DOHH2 (cell line): ENCODE measurements around the gene PLPPR1.

Experiments used
- H3F3A ChIP-seq: fragments of 200-600 bp; sonication (generic), shearing (Covaris generic); 2 replicates; pipeline ENCODE4 v1.6.0; 2016; ENCODE audit warnings: antibody characterized with exemption, mild to moderate bottlenecking; ENCODE audit not compliant: control insufficient read depth, insufficient read depth
- H3K27ac ChIP-seq: fragments of 200-600 bp; sonication (generic); 2 replicates; pipeline ENCODE4 v1.5.1; 2014; ENCODE audit warnings: low read depth, mild to moderate bottlenecking, low read length, moderate library complexity
- H3K27me3 ChIP-seq: fragments of 200-600 bp; sonication (generic); 2 replicates; pipeline ENCODE4 v1.6.1; 2014; ENCODE audit warnings: mild to moderate bottlenecking, low read length, mixed read lengths; ENCODE audit not compliant: control insufficient read depth
- H3K36me3 ChIP-seq: fragments of 200-600 bp; sonication (generic); 2 replicates; pipeline ENCODE4 v1.6.1; 2014; ENCODE audit warnings: mild to moderate bottlenecking, low read length, moderate library complexity, mixed read lengths; ENCODE audit not compliant: control insufficient read depth
- H3K4me1 ChIP-seq: fragments of 200-600 bp; sonication (generic); 2 replicates; pipeline ENCODE4 v1.6.1; 2014; ENCODE audit warnings: mild to moderate bottlenecking, low read length, mixed read lengths; ENCODE audit not compliant: control insufficient read depth
- H3K4me2 ChIP-seq: fragments of 200-600 bp; sonication (generic); 2 replicates; pipeline ENCODE4 v1.6.0; 2014; ENCODE audit warnings: mild to moderate bottlenecking, low read length, moderate library complexity
- H3K4me3 ChIP-seq: fragments of 200-600 bp; sonication (generic); 2 replicates; pipeline ENCODE4 v1.5.1; 2014; ENCODE audit warnings: mild to moderate bottlenecking, low read length, mixed read lengths
- H3K79me2 ChIP-seq: fragments of 200-600 bp; sonication (generic); 2 replicates; pipeline ENCODE4 v1.6.1; 2014; ENCODE audit warnings: mild to moderate bottlenecking, low read length, mixed read lengths; ENCODE audit not compliant: control insufficient read depth
- H3K9me2 ChIP-seq: fragments of 200-600 bp; sonication (generic); replicated peaks from 2 replicates; pipeline ENCODE4 v1.6.1; 2014; ENCODE audit warnings: mild to moderate bottlenecking, low read length, mixed read lengths; ENCODE audit not compliant: control insufficient read depth
- H3K9me3 ChIP-seq: fragments of 200-600 bp; sonication (generic); 2 replicates; pipeline ENCODE4 v1.6.1; 2014; ENCODE audit warnings: antibody characterized with exemption, low read length, mixed read lengths; ENCODE audit not compliant: control insufficient read depth, insufficient read depth
- H4K20me1 ChIP-seq: fragments of 200-600 bp; sonication (generic); 2 replicates; pipeline ENCODE4 v1.6.0; 2014; ENCODE audit warnings: low read depth, mild to moderate bottlenecking, antibody characterized with exemption, low read length, moderate library complexity; ENCODE audit not compliant: control insufficient read depth, insufficient read depth
- EZH2phosphoT487 ChIP-seq: fragments of 200-600 bp; sonication (generic); IDR thresholded peaks from 2 replicates; pipeline ENCODE4 v1.6.1; 2017; ENCODE audit warnings: borderline replicate concordance, mild to moderate bottlenecking, antibody characterized with exemption, low read length, moderate library complexity, mixed read lengths
- TF ChIP-seq, protein P1 (sequence below): fragments of 200-600 bp; sonication (generic); IDR thresholded peaks from one replicate; pipeline ENCODE4 v1.5.1; 2014; ENCODE audit warnings: antibody characterized with exemption, mild to moderate bottlenecking, low read depth, low read length; ENCODE audit not compliant: poor library complexity, severe bottlenecking

PLPPR1 gene

DNA sequence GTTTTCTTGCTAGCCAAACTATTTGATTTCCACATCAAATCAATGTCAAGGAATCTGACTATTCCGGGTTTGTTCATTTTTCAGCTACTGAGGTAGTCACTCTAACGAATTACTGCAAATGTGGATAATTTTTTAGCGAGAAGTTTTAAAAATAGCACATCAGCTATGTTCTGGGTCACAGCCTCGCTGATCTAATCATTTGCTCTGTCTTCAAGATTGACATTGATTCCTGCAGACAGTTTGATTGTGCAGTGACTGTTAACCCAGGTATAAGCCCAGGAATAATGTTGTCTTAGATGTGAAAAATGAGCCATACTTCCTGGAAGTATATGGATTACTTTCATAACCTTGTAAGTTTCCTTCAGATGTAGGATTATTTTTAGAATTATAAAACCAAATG, 181.1 kb downstream of the PLPPR1 start:
- Histone ChIP-seq H3K4me3 (no peak overlapping the region), H4K20me1 (no peaks in the 10 kb centered on the region), H3K4me2 (no peak overlapping the region), H3K27ac (no peak overlapping the region), H3K27me3 (no peaks in the 10 kb centered on the region), H3K9me3 (no peaks in the 10 kb centered on the region), H3K79me2 (no peaks in the 10 kb centered on the region), H3F3A (no peaks in the 10 kb centered on the region), H3K9me2 (no peaks in the 10 kb centered on the region), H3K4me1 (no peaks in the 10 kb centered on the region), H3K36me3 (no peaks in the 10 kb centered on the region)
- TF ChIP-seq, protein P1, sequence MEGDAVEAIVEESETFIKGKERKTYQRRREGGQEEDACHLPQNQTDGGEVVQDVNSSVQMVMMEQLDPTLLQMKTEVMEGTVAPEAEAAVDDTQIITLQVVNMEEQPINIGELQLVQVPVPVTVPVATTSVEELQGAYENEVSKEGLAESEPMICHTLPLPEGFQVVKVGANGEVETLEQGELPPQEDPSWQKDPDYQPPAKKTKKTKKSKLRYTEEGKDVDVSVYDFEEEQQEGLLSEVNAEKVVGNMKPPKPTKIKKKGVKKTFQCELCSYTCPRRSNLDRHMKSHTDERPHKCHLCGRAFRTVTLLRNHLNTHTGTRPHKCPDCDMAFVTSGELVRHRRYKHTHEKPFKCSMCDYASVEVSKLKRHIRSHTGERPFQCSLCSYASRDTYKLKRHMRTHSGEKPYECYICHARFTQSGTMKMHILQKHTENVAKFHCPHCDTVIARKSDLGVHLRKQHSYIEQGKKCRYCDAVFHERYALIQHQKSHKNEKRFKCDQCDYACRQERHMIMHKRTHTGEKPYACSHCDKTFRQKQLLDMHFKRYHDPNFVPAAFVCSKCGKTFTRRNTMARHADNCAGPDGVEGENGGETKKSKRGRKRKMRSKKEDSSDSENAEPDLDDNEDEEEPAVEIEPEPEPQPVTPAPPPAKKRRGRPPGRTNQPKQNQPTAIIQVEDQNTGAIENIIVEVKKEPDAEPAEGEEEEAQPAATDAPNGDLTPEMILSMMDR, result no peak
- no peak for TF ChIP-seq EZH2phosphoT487

DNA sequence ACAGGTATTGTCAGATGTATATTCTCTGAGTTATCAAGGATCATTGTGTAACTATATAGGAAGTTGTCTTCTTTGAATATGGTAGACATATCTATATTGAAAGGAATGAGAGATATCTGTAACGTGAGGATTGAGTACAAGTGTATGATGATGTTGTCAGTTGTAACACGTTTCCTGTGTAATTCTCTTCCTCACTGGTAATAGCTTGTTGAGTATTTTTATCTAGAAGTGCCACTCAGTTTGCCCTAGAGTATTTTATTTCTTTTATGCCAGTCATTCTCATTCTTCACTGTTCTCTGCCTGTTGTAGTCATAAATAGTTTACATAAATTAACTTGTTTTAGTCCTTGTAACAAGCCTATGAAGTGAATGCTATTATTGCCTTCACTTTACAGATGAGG, 184.1 kb downstream of the PLPPR1 start:
- H3K4me2 ChIP-seq, result no peak overlapping the region
- H3F3A ChIP-seq, result no peaks in the 10 kb centered on the region
- H3K4me3 ChIP-seq, result no peak overlapping the region
- no peaks in the 10 kb centered on the region for H4K20me1 ChIP-seq
- TF ChIP-seq EZH2phosphoT487, result no peak
- TF ChIP-seq, protein P1, result no peak
- H3K27ac ChIP-seq, result no peak overlapping the region
- no peaks in the 10 kb centered on the region for H3K9me3 ChIP-seq
- H3K79me2 ChIP-seq, result no peaks in the 10 kb centered on the region
- H3K27me3 ChIP-seq, result no peaks in the 10 kb centered on the region
- H3K4me1 ChIP-seq, result no peaks in the 10 kb centered on the region
- no peaks in the 10 kb centered on the region for H3K36me3 ChIP-seq
- H3K9me2 ChIP-seq, result no peaks in the 10 kb centered on the region

DNA sequence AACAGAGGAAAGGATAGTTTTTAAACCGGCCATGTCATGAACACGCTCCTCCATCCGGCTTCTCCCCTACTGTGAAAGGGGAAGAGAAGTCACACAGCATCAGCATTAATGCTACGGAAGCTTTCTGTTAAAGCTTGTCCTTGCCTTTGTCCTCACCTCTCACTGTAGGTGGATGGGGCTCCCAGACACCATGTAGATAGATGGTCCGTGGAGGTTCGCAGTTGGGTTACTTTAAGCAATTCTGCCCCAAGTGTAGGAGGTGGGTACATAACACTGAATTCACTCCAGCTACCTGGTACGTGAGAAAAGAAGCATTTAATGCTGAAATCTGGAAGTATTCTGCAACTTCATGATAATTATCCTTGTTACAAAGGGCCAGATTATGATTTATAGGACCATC, 190.5 kb downstream of the PLPPR1 start:
- no peaks in the 10 kb centered on the region for H3K4me1 ChIP-seq
- H3K9me3 ChIP-seq, result no peaks in the 10 kb centered on the region
- no peaks in the 10 kb centered on the region for H3K79me2 ChIP-seq
- no peaks in the 10 kb centered on the region for H3K9me2 ChIP-seq
- no peaks in the 10 kb centered on the region for H3K36me3 ChIP-seq
- H4K20me1 ChIP-seq, result no peaks in the 10 kb centered on the region
- H3K4me2 ChIP-seq, result no peak overlapping the region
- no peak overlapping the region for H3K27ac ChIP-seq
- no peak for TF ChIP-seq EZH2phosphoT487
- TF ChIP-seq, protein P1, result no peak
- no peaks in the 10 kb centered on the region for H3K27me3 ChIP-seq
- no peaks in the 10 kb centered on the region for H3F3A ChIP-seq
- no peak overlapping the region for H3K4me3 ChIP-seq

DNA sequence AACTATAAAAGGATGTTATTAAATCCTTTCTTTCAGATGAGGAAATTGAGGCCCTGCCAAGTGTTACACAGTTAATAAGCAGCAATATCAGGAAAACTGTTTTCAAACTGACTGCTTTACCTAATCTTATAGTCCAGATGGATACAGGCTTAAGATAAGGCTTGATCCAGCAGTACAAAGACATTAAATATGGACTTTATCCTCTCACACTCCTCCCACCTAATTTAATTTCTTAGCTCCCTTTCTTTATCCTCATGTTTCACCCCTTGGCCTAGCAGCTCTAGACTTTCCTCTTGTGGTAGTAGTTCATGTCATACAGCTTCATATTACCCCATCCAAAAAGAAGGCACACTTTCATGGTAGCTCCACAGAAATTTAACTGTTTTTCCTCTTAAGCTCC, 191.8 kb downstream of the PLPPR1 start:
- no peaks in the 10 kb centered on the region for H3K4me1 ChIP-seq
- no peaks in the 10 kb centered on the region for H4K20me1 ChIP-seq
- H3F3A ChIP-seq, result no peaks in the 10 kb centered on the region
- H3K9me2 ChIP-seq, result no peaks in the 10 kb centered on the region
- no peak for TF ChIP-seq EZH2phosphoT487
- TF ChIP-seq, protein P1, result no peak
- no peaks in the 10 kb centered on the region for H3K27me3 ChIP-seq
- H3K36me3 ChIP-seq, result no peaks in the 10 kb centered on the region
- H3K27ac ChIP-seq, result no peak overlapping the region
- no peak overlapping the region for H3K4me2 ChIP-seq
- no peaks in the 10 kb centered on the region for H3K9me3 ChIP-seq
- H3K4me3 ChIP-seq, result no peak overlapping the region
- no peaks in the 10 kb centered on the region for H3K79me2 ChIP-seq
